Esophagus squamous epithelium (tissue), 5 donors: ENCODE results near the gene ADAMTSL1. TPM values are rescaled to one million over a fixed set of nuclear protein-coding genes. Genes with fewer than 3 reads are reported as not detected.

Experiments used
- DNase-seq: peaks from one replicate; lab custom pipeline; 2025; lab: John Stamatoyannopoulos, UW
- H3K27ac ChIP-seq, 4 donors: fragments of 200-600 bp; sonication (generic); one replicate each; pipeline ENCODE4 v1.5.1; 2016 to 2019; ENCODE audit warnings: mild to moderate bottlenecking in 1 of 4
- H3K27me3 ChIP-seq, 4 donors: fragments of 200-600 bp; sonication (generic); 1 replicate in 3 of 4; 2 replicates in 1 of 4; pipeline versions ENCODE4 v1.5.1 to v1.6.0; 2017 to 2021; ENCODE audit warnings: antibody characterized with exemption in 1 of 4
- H3K36me3 ChIP-seq, 3 donors: fragments of 200-600 bp; sonication (generic); one replicate each; pipeline ENCODE4 v1.5.1; 2016 to 2019
- H3K4me1 ChIP-seq, 3 donors: fragments of 200-600 bp; sonication (generic); one replicate each; pipeline ENCODE4 v1.5.1; 2017 to 2019
- H3K4me3 ChIP-seq, 4 donors: fragments of 200-600 bp; sonication (generic); 1 replicate in 3 of 4; 2 replicates in 1 of 4; pipeline ENCODE4 v1.5.1; 2016 to 2019; ENCODE audit warnings: mild to moderate bottlenecking in 2 of 4, moderate library complexity in 1 of 4
- H3K9me3 ChIP-seq, 3 donors: fragments of 200-600 bp; sonication (generic); one replicate each; pipeline ENCODE4 v1.5.1; 2016 to 2019
- POLR2A ChIP-seq, 4 donors: fragments of 450-650 bp; IDR thresholded peaks; one replicate each; pipeline ENCODE4 v1.6.1; 2017; ENCODE audit warnings: antibody characterized with exemption in 4 of 4, mild to moderate bottlenecking in 4 of 4, moderate library complexity in 3 of 4
- WGBS, 2 donors: methylation state at CpG; one replicate each; pipeline ENCODE4 v1.1.5; 2018; 5-methylcytosine and 5-hydroxymethylcytosine counted together
- intact Hi-C: fragments of 100-400 bp; cut with DNase I; formaldehyde crosslinking; loops from one replicate; pipeline ENCODE4 v1.15.0; 2022
- total RNA-seq, 4 donors: library from RNA; depleted of rRNA; stranded (reverse); fragments of >200 nt; gene quantifications; one replicate each; pipeline ENCODE4 v1.1.0, GENCODE V29; 2016
- TF ChIP-seq, protein P1 (sequence below), 6 experiments: fragments of 450-650 bp in 4 of 6; fragments of 200-600 bp in 2 of 6; sonication (generic) in 2 of 6; IDR thresholded peaks; one replicate each; pipeline ENCODE4 v1.5.1; 2016 to 2019; ENCODE audit warnings: antibody characterized with exemption in 6 of 6, mild to moderate bottlenecking in 4 of 6, moderate library complexity in 4 of 6
- donor health status: DM: yes; HTN: yes; CAD: no.

The ADAMTSL1 gene
- total RNA-seq, 4 donors from 2014 or later = 0.80 to 23.7 (median 2.3) TPM

DNA sequence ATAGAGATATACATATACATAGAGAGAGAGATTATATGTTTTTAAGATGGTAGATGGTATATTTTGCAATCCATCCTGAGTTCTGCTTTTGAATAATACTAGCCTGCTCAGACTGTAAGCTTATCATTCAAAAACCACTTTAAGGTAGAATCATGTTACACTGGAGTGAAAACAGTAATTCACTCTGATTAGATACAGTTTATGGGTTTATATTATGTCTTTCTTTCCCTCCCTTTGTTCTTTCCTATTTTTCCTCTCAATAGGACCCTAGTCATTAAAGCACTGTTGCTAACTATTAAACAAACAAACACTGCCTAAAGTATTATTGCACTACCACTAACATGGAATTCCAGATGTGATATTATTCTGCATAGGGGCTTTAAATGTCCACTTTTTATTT is 202.0 kb downstream of the ADAMTSL1 start:
- peaks cover 0 to 20% (median 0%) of the 10 kb centered on the region in 3 donors for H3K4me1 ChIP-seq
- no peaks in the 10 kb centered on the region for H3K9me3 ChIP-seq
- no peaks in the 10 kb centered on the region for H3K36me3 ChIP-seq
- H3K4me3 ChIP-seq = no peak overlapping the region
- DNase-seq = no peak
- no peaks in the 10 kb centered on the region for H3K27me3 ChIP-seq
- intact Hi-C loops = no loop called here
- no peak overlapping the region for H3K27ac ChIP-seq
- TF ChIP-seq, protein P1, sequence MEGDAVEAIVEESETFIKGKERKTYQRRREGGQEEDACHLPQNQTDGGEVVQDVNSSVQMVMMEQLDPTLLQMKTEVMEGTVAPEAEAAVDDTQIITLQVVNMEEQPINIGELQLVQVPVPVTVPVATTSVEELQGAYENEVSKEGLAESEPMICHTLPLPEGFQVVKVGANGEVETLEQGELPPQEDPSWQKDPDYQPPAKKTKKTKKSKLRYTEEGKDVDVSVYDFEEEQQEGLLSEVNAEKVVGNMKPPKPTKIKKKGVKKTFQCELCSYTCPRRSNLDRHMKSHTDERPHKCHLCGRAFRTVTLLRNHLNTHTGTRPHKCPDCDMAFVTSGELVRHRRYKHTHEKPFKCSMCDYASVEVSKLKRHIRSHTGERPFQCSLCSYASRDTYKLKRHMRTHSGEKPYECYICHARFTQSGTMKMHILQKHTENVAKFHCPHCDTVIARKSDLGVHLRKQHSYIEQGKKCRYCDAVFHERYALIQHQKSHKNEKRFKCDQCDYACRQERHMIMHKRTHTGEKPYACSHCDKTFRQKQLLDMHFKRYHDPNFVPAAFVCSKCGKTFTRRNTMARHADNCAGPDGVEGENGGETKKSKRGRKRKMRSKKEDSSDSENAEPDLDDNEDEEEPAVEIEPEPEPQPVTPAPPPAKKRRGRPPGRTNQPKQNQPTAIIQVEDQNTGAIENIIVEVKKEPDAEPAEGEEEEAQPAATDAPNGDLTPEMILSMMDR (IDR thresholded peaks at IDR 0.05) = no peak
- TF ChIP-seq POLR2A (IDR thresholded peaks at IDR 0.05) = no peak

DNA sequence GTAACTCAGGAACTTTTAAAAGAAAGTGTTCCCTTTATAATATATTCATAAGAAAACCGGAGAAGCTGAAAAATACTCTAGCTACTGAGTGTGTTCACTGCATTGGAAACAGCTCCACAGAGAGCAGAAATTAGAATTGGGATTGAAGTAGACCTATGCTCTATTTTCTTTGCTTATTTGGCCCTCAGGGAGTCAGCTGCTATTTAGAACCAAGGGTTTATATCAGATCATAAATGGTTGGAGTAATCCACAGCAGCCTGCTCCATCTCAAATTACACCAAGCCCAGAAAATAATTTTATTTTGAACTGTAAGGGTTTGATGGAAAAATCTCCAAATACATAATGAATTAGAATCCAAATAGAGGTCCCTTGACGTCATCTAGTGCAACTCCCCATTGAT is 202.6 kb downstream of the ADAMTSL1 start:
- Histone ChIP-seq H3K9me3 (no peaks in the 10 kb centered on the region), H3K4me3 (no peak overlapping the region), H3K27me3 (no peaks in the 10 kb centered on the region), H3K36me3 (no peaks in the 10 kb centered on the region), H3K4me1 (peaks cover 0 to 20% (median 0%) of the 10 kb centered on the region in 3 donors), H3K27ac (no peak overlapping the region)
- 67 to 78% methylated on average over 2 of the region's 2 CpGs for WGBS, 2 donors
- TF ChIP-seq, protein P1 (IDR thresholded peaks at IDR 0.05) = no peak
- TF ChIP-seq POLR2A (IDR thresholded peaks at IDR 0.05) = no peak
- intact Hi-C loops = no loop called here
- DNase-seq = no peak

DNA sequence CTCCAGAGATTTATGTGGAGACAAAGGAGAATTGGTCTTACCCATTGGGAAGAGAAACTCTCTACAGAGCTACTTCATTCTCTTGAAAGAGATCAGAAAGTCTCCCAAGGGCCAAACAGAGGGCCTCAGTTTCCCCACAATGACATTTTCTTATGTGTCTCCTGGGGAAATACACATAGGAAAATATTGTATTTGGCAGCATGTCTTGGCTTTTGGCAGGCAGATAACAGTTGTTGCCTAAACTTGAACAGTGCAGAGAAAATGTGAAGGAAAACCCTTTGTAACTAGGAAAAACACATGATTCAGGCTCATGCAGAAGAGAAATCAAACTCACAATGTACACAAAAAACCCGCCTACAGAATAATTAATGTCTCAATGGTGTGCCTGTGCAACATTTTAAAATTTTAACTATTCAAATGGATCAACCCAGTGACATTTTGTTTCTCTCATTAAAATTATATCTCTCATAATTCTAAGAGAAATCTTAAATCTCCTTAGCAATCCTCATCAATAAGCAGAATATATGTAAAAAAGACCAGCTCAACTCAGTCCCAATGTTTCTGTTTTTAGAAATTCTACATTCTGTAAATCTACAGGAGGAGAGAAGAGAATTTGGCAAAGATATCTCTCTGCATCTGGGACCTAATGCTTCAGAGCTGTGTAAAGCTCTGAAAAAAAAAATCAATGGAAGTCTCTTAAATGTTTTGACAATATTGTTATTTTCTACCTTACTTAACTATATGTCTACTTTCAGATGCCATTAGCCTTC is 205.1 kb downstream of the ADAMTSL1 start:
- WGBS, 2 donors = 10 to 14% methylated on average over 1 of the region's 1 CpG
- intact Hi-C loops = no loop called here
- DNase-seq = no peak
- H3K27ac ChIP-seq = no peak overlapping the region
- TF ChIP-seq POLR2A (IDR thresholded peaks at IDR 0.05) = no peak
- TF ChIP-seq, protein P1 (IDR thresholded peaks at IDR 0.05) = no peak
- no peak overlapping the region for H3K4me3 ChIP-seq
- H3K36me3 ChIP-seq = no peaks in the 10 kb centered on the region
- H3K9me3 ChIP-seq = no peaks in the 10 kb centered on the region
- peaks cover 0 to 20% (median 0%) of the 10 kb centered on the region in 3 donors for H3K4me1 ChIP-seq
- H3K27me3 ChIP-seq = no peaks in the 10 kb centered on the region

DNA sequence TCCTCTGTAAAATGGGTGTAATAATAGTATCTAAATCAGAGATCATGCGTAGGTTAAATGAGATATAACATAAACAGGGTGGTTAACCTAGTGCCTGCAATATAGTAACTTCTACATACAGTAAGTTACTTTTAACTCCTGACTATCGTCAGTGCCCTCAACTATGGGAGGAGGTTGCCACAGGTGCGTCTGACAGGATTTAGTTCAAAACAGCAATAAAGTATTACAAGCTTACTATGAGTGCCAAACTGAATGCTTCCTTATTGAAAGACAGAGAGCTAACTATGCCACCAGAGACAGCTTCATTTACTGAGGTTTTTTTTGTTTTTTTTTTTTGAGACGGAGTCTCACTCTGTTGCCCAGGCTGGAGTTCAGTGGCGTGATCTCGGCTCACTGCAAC is 209.0 kb downstream of the ADAMTSL1 start:
- Histone ChIP-seq H3K27me3 (no peaks in the 10 kb centered on the region), H3K4me3 (no peak overlapping the region), H3K27ac (peak overlapping the region in 1 of 4 donors; percentile 23), H3K36me3 (no peaks in the 10 kb centered on the region), H3K9me3 (no peaks in the 10 kb centered on the region), H3K4me1 (peaks cover 0 to 11% (median 0%) of the 10 kb centered on the region in 3 donors)
- intact Hi-C loops = no loop called here
- DNase-seq = no peak
- WGBS, 2 donors = 61 to 89% methylated on average over 6 of the region's 6 CpGs
- TF ChIP-seq, protein P1 (IDR thresholded peaks at IDR 0.05) = no peak

DNA sequence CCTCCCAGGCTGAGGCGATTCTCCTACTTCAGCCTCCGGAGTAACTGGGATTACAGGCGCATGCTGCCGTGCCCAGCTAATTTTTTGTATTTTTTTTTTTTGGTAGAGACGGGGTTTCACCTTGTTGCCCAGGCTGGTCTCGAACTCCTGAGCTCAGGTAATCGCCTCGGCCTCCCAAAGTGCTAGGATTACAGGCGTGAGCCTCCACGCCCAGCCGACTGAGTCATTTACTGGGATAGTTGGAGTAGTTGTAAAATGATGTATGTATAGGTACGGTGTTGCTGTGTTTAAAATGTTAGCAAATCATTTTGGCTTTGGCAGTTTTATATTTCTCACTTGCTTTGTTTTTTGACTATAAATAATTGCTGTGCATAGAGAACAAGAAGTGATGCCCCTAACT is 209.4 kb downstream of the ADAMTSL1 start:
- no peak for DNase-seq
- Histone ChIP-seq H3K27ac (peak overlapping the region in 2 of 4 donors; percentile 23 to 67), H3K36me3 (no peaks in the 10 kb centered on the region), H3K4me1 (peaks cover 0 to 11% (median 0%) of the 10 kb centered on the region in 3 donors), H3K4me3 (no peak overlapping the region), H3K9me3 (no peaks in the 10 kb centered on the region), H3K27me3 (no peaks in the 10 kb centered on the region)
- TF ChIP-seq POLR2A (IDR thresholded peaks at IDR 0.05) = no peak
- TF ChIP-seq, protein P1 (IDR thresholded peaks at IDR 0.05) = no peak
- 85 to 92% methylated on average over 7 to 9 of the region's 12 CpGs for WGBS, 2 donors
- intact Hi-C loops = no loop called here
